IMR-90 (cell line): Measurements from ENCODE around the gene APOA4. TPM values are rescaled to one million over a fixed set of nuclear protein-coding genes. Genes with fewer than 3 reads are reported as not detected.
A peak's percentile ranks its signal among the peaks of the same experiment; 100 is the strongest.

ENCODE experiments used
- ATAC-seq: fragments of 200-7000 bp; cut with Tn5 transposase; 2 replicates; pipeline ENCODE4 v1.9.1; 2020; ENCODE audit warnings: low read depth, mild to moderate bottlenecking, moderate library complexity
- BruUV-seq: library from RNA; stranded (reverse); fragments of 400-500 nt; replicated peaks from 2 replicates; lab custom pipeline; 2021; lab: Mats Ljungman, UMichigan
- CTCF ChIA-PET: fragments of 300-600 bp; formaldehyde crosslinking; extraction: SDS; loops from one replicate; lab custom pipeline; 2021; ENCODE audit warnings: antibody characterized with exemption; lab: Yijun Ruan, JAX
- POLR2A ChIA-PET: fragments of 300-600 bp; sonication (Branson Sonifier 250); formaldehyde crosslinking; loops from one replicate; lab custom pipeline; 2022; ENCODE audit warnings: antibody characterized with exemption; ENCODE audit not compliant: unreplicated experiment; lab: Charles Lee
- DNase-seq: peaks from one replicate; pipeline ENCODE4 v3.0.0; 2013
- H2AFZ ChIP-seq: replicated peaks from 2 replicates; pipeline ENCODE3; 2013; ENCODE audit warnings: low read length, mild to moderate bottlenecking; ENCODE audit not compliant: poor library complexity
- H2AK5ac ChIP-seq: 2 replicates; pipeline ENCODE4 v1.6.1; 2013; ENCODE audit warnings: low read depth, low read length, inconsistent platforms
- H2AK9ac ChIP-seq: replicated peaks from 2 replicates; pipeline ENCODE3; 2013; ENCODE audit warnings: mild to moderate bottlenecking, low read depth, low read length, moderate library complexity; ENCODE audit not compliant: poor library complexity
- H2BK120ac ChIP-seq: 2 replicates; pipeline ENCODE4 v1.6.1; 2013; ENCODE audit warnings: low read depth, low read length, inconsistent platforms
- H2BK15ac ChIP-seq: 3 replicates; pipeline ENCODE4 v1.6.1; 2013; ENCODE audit warnings: low read depth, low read length, inconsistent platforms
- H2BK20ac ChIP-seq: 2 replicates; pipeline ENCODE4 v1.6.1; 2013; ENCODE audit warnings: low read depth, mild to moderate bottlenecking, inconsistent platforms, low read length, moderate library complexity
- H2BK5ac ChIP-seq: 2 replicates; pipeline ENCODE4 v1.6.1; 2013; ENCODE audit warnings: mild to moderate bottlenecking, low read depth, low read length, inconsistent platforms; ENCODE audit not compliant: poor library complexity, severe bottlenecking
- H3K14ac ChIP-seq: replicated peaks from 2 replicates; pipeline ENCODE4 v1.6.1; 2013; ENCODE audit warnings: low read depth, low read length, inconsistent platforms
- H3K18ac ChIP-seq: 2 replicates; pipeline ENCODE4 v1.6.1; 2013; ENCODE audit warnings: low read depth, low read length, control low read depth
- H3K23ac ChIP-seq: 2 replicates; pipeline ENCODE4 v1.6.1; 2013; ENCODE audit warnings: low read depth, low read length, inconsistent platforms
- H3K27ac ChIP-seq: 2 replicates; pipeline ENCODE4 v1.5.1; 2013; ENCODE audit warnings: mild to moderate bottlenecking, control low read depth, low read length; ENCODE audit not compliant: insufficient read depth
- H3K27me3 ChIP-seq: 2 replicates; pipeline ENCODE4 v1.6.1; 2013; ENCODE audit warnings: low read length; ENCODE audit not compliant: control insufficient read depth, insufficient read depth
- H3K36me3 ChIP-seq: 2 replicates; pipeline ENCODE4 v1.6.1; 2013; ENCODE audit warnings: low read length, mixed read lengths; ENCODE audit not compliant: control insufficient read depth, insufficient read depth
- H3K4ac ChIP-seq: 2 replicates; pipeline ENCODE4 v1.6.1; 2013; ENCODE audit warnings: low read depth, low read length, inconsistent platforms
- H3K4me1 ChIP-seq: 2 replicates; pipeline ENCODE4 v1.6.1; 2013; ENCODE audit warnings: low read length, mixed read lengths; ENCODE audit not compliant: control insufficient read depth, insufficient read depth
- H3K4me2 ChIP-seq: 2 replicates; pipeline ENCODE4 v1.6.1; 2013; ENCODE audit warnings: low read depth, mild to moderate bottlenecking, control low read depth, low read length, moderate library complexity
- H3K4me3 ChIP-seq: 2 replicates; pipeline ENCODE4 v1.5.1; 2013; ENCODE audit warnings: low read depth, mild to moderate bottlenecking, control low read depth, low read length, moderate library complexity; ENCODE audit not compliant: insufficient read depth
- H3K56ac ChIP-seq: 2 replicates; pipeline ENCODE4 v1.6.1; 2013; ENCODE audit warnings: low read length, inconsistent platforms; ENCODE audit not compliant: insufficient read depth; ENCODE audit errors: extremely low read depth
- H3K79me1 ChIP-seq, 2 experiments: 2 replicates each; pipeline ENCODE4 v1.6.1; 2013; ENCODE audit warnings: low read length in 2 of 2, inconsistent platforms in 1 of 2, low read depth in 1 of 2
- H3K9ac ChIP-seq: 2 replicates; pipeline ENCODE4 v1.6.1; 2013; ENCODE audit warnings: low read depth, low read length, control low read depth
- H3K9me1 ChIP-seq: 2 replicates; pipeline ENCODE4 v1.6.1; 2013; ENCODE audit warnings: low read length, inconsistent platforms; ENCODE audit not compliant: insufficient read depth
- H3K9me3 ChIP-seq: 2 replicates; pipeline ENCODE4 v1.6.1; 2013; ENCODE audit warnings: low read length; ENCODE audit not compliant: control insufficient read depth, insufficient read depth
- H4K20me1 ChIP-seq: 2 replicates; pipeline ENCODE4 v1.6.1; 2013; ENCODE audit warnings: low read length, inconsistent platforms; ENCODE audit not compliant: insufficient read depth
- H4K5ac ChIP-seq: 2 replicates; pipeline ENCODE4 v1.6.1; 2013; ENCODE audit warnings: mild to moderate bottlenecking, low read depth, low read length, control low read depth
- H4K8ac ChIP-seq, 2 experiments: 2 replicates each; pipeline ENCODE4 v1.6.1; 2013; ENCODE audit warnings: low read depth in 2 of 2, low read length in 2 of 2, control low read depth in 1 of 2, inconsistent platforms in 1 of 2
- H4K91ac ChIP-seq: 2 replicates; pipeline ENCODE4 v1.6.1; 2013; ENCODE audit warnings: low read depth, low read length, inconsistent platforms; ENCODE audit not compliant: insufficient read depth
- BHLHE40 ChIP-seq: fragments of 150-350 bp; IDR thresholded peaks from 2 replicates; pipeline ENCODE4 v1.6.1; 2016; ENCODE audit warnings: mild to moderate bottlenecking, low read depth, low read length
- CHD1 ChIP-seq: IDR thresholded peaks from 2 replicates; pipeline ENCODE4 v1.6.1; 2012; ENCODE audit warnings: low read depth, low read length, improper control_type of control experiment
- FOS ChIP-seq: fragments of 150-350 bp; IDR thresholded peaks from 2 replicates; pipeline ENCODE4 v1.6.1; 2016; ENCODE audit warnings: low read depth, low read length
- MAFK ChIP-seq: IDR thresholded peaks from 2 replicates; pipeline ENCODE4 v1.6.1; 2012; ENCODE audit warnings: low read depth, low read length, improper control_type of control experiment
- MAZ ChIP-seq: IDR thresholded peaks from 2 replicates; pipeline ENCODE4 v1.6.1; 2012; ENCODE audit warnings: low read depth, mild to moderate bottlenecking, low read length, improper control_type of control experiment, moderate library complexity, borderline replicate concordance
- MXI1 ChIP-seq: IDR thresholded peaks from 2 replicates; pipeline ENCODE4 v1.6.1; 2012; ENCODE audit warnings: low read depth, mild to moderate bottlenecking, low read length, moderate library complexity, borderline replicate concordance
- RAD21 ChIP-seq: IDR thresholded peaks from 2 replicates; pipeline ENCODE4 v1.6.1; 2012; ENCODE audit warnings: low read length, improper control_type of control experiment
- RFX5 ChIP-seq: IDR thresholded peaks from 2 replicates; pipeline ENCODE4 v1.8.0; 2012; ENCODE audit warnings: low read depth, mild to moderate bottlenecking, low read length, moderate library complexity
- SMC3 ChIP-seq: fragments of 150-350 bp; IDR thresholded peaks from 2 replicates; pipeline ENCODE4 v1.6.1; 2016; ENCODE audit warnings: low read depth, mild to moderate bottlenecking, antibody characterized with exemption, low read length, moderate library complexity
- WGBS, 2 experiments: methylation state at CpG; one replicate each; pipeline versions ENCODE4 v1.1.5 to v1.1.7; 2013; ENCODE audit warnings: missing lambda C conversion rate in 2 of 2; ENCODE audit not compliant: insufficient read length in 1 of 2; ENCODE audit errors: extremely low coverage in 2 of 2; 5-methylcytosine and 5-hydroxymethylcytosine counted together
- dilution Hi-C: fragments of 300-500 bp; cut with HindIII; formaldehyde crosslinking; loops from one replicate; pipeline ENCODE4 v1.14.3; 2018; ENCODE audit warnings: low sequenced_read_pairs; ENCODE audit not compliant: unreplicated experiment
- in situ Hi-C: fragments of 300-500 bp; cut with MboI; formaldehyde crosslinking; loops from 3 replicates; pipeline ENCODE4 v1.14.3; 2019; ENCODE audit warnings: low sequenced_read_pairs, inconsistent platforms, mixed read lengths
- intact Hi-C: fragments of 100-400 bp; cut with micrococcal nuclease; formaldehyde crosslinking; loops from 2 replicates; pipeline ENCODE4 v1.10.0; 2022
- polyA plus RNA-seq, 3 experiments: library from polyadenylated mRNA; depleted of rRNA; stranded (reverse); fragments of >200 nt; gene quantifications; 2 replicates each; pipeline ENCODE4 v1.2.3, GENCODE V29; 2012; ENCODE audit warnings: low replicate concordance in 1 of 3
- total RNA-seq: library from RNA; depleted of rRNA; stranded (reverse); fragments of >200 nt; gene quantifications from 2 replicates; pipeline ENCODE4 v1.2.3, GENCODE V29; 2012
- TF ChIP-seq, protein P1 (sequence below): fragments of 150-350 bp; IDR thresholded peaks from 2 replicates; pipeline ENCODE4 v1.6.1; 2017; ENCODE audit warnings: mild to moderate bottlenecking, antibody characterized with exemption, low read length, low read depth
- TF ChIP-seq, protein P2 (sequence below): conservative IDR thresholded peaks from 2 replicates; pipeline ENCODE4 v1.5.1; 2012; ENCODE audit warnings: mild to moderate bottlenecking, low read depth, low read length, improper control_type of control experiment

APOA4 gene
- total and polyA plus RNA-seq, 2 of the 4 experiments (the other 2 are of a cell fraction) = not detected

DNA sequence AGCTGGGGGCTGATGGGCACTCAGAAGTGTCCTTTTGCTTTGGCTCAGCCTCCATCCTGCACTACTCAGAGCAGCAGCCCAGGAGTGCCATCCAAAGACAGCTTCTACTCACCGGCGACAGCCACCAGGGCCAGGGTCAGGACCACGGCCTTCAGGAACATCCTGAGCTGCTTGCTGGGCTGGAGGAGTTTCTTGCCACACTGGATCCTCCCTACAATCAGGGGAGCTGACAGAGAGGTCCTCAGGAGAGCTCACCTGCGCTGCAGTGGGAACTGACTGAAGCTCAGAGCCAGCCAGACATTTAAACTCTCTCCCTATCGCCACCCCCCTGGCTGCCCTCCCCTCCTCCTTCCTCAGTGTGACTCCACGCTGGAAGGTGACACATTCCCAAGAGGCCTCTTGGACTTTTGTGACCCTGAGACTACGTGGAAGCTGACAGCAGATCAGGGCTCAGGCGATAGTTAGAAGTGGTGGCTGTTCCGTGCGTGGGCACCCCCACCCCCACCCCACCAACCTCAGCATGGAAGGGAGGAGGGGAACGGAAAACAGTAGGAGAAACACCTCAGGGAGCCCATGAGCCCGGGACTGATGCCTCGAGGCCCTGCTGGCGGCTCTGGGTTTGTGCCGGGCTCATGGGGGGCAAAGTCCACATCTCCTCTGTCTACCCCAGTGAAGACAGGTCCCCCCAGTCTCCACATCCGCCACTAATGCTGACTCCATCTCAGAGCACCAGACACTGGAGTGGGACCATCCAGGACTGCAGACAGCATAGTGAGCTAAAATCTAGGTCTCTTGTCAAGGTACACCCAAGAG lies at the start of gene APOA4 (continued):
- TF ChIP-seq FOS = no peak
- no peak for TF ChIP-seq RAD21
- no peak for TF ChIP-seq BHLHE40

DNA sequence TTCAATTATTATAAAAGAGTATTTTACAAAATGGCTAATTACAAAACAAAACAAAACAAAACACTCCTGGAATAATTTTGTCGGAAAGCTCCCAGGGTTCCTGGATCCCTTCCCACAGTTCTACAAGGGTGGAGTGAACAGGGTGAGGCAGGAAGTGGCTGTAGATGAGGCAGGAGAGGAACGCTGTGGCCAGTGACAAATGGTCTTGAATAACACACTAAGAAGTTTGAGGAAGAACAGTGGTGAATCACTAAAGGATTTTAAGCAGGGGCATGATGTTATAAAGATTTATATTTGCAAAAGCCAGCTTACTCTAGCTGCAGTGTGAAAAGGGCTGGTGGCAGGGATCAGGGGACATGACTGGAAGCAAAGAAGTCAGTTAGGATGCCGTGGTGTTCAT lies 48.1 kb upstream of the APOA4 start:
- Histone ChIP-seq H3K9me1 (peaks cover 19% of the 10 kb centered on the region), H4K8ac (peak overlapping the region; percentile 28 to 74; a peak in 2 of 4 replicates), H3K4ac (peak overlapping the region; percentile 83), H3K27me3 (no peaks in the 10 kb centered on the region), H2AFZ (peak overlapping the region; percentile 48), H2BK120ac (peak overlapping the region; percentile 67), H3K27ac (peak overlapping the region; percentile 39; the same call in 1 of the 2 replicates), H3K9me3 (no peaks in the 10 kb centered on the region), H3K23ac (peak overlapping the region; percentile 58; the same call in 1 of the 2 replicates), H3K36me3 (peaks cover 39% of the 10 kb centered on the region), H2AK9ac (peak overlapping the region; percentile 38), H3K4me3 (no peak overlapping the region), H2BK15ac (peak overlapping the region; percentile 82; the same call in 2 of the 3 replicates), H3K79me1 (peaks cover 3 to 13% of the 10 kb centered on the region in 2 experiments; a peak in 3 of 4 replicates), H2AK5ac (peak overlapping the region; percentile 71), H3K18ac (peak overlapping the region; percentile 32; the same call in 1 of the 2 replicates), H2BK20ac (peak overlapping the region; percentile 81; the same call in 1 of the 2 replicates), H4K20me1 (no peaks in the 10 kb centered on the region), H3K14ac (peak overlapping the region; percentile 77), H4K5ac (no peak overlapping the region; the same call in 1 of the 2 replicates), H3K56ac (no peak overlapping the region; the same call in 1 of the 2 replicates), H2BK5ac (peak overlapping the region; percentile 61), H4K91ac (peak overlapping the region; percentile 67), H3K4me2 (peak overlapping the region; percentile 2; the same call in 1 of the 2 replicates), H3K4me1 (peaks cover 2% of the 10 kb centered on the region; the same call in 1 of the 2 replicates), H3K9ac (no peak overlapping the region; the same call in 1 of the 2 replicates)
- dilution Hi-C loops (no loop called here), in situ Hi-C loops (loop anchor here (10.0 kb wide), 1 partner anchor 354 kb away; no protein-coding TSS in a partner anchor), intact Hi-C loops (loop anchor here (5.0 kb wide), 1 partner anchor 79 kb away; the partner anchor contains the start of gene APOA5)
- BruUV-seq = no TSS peak
- DNase-seq (peak; percentile 90), ATAC-seq (peak; percentile 94)
- WGBS, 2 experiments = 30% methylated on average over 2 of the region's 3 CpGs; no CpG with 5 or more reads in 1 of the 2 experiments
- ChIA-PET POLR2A (no interaction called here), CTCF (interaction anchor here (0.9 to 1.9 kb wide), 4 partner anchors 9 to 234 kb away, joined by 3 to 4 read pairs (median 4); no protein-coding TSS in a partner anchor)
- TF ChIP-seq, protein P1, sequence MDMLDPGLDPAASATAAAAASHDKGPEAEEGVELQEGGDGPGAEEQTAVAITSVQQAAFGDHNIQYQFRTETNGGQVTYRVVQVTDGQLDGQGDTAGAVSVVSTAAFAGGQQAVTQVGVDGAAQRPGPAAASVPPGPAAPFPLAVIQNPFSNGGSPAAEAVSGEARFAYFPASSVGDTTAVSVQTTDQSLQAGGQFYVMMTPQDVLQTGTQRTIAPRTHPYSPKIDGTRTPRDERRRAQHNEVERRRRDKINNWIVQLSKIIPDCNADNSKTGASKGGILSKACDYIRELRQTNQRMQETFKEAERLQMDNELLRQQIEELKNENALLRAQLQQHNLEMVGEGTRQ = no peak
- TF ChIP-seq BHLHE40 (no peak), MAZ (no peak), RFX5 (no peak), MXI1 (no peak), FOS (no peak), CHD1 (no peak), SMC3 (no peak), RAD21 (no peak), MAFK (no peak)
- TF ChIP-seq, protein P2, sequence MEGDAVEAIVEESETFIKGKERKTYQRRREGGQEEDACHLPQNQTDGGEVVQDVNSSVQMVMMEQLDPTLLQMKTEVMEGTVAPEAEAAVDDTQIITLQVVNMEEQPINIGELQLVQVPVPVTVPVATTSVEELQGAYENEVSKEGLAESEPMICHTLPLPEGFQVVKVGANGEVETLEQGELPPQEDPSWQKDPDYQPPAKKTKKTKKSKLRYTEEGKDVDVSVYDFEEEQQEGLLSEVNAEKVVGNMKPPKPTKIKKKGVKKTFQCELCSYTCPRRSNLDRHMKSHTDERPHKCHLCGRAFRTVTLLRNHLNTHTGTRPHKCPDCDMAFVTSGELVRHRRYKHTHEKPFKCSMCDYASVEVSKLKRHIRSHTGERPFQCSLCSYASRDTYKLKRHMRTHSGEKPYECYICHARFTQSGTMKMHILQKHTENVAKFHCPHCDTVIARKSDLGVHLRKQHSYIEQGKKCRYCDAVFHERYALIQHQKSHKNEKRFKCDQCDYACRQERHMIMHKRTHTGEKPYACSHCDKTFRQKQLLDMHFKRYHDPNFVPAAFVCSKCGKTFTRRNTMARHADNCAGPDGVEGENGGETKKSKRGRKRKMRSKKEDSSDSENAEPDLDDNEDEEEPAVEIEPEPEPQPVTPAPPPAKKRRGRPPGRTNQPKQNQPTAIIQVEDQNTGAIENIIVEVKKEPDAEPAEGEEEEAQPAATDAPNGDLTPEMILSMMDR = no peak
